Nephron progenitor cell (in vitro differentiated cells): ENCODE results near the gene NRF1.
"Not testable (repeated sequence)": the region's sequence is repeated elsewhere in the genome, so short reads cannot be mapped to it uniquely, and the experiment has no call there.

Source experiments
- DNase-seq: peaks from one replicate; pipeline ENCODE4 v3.0.0; 2021
- H3K27ac Mint-ChIP-seq: 2 replicates; pipeline ENCODE4 v1.8.0; 2021; ENCODE audit warnings: mild to moderate bottlenecking, moderate library complexity, mixed read lengths
- H3K27me3 Mint-ChIP-seq: 2 replicates; pipeline ENCODE4 v1.8.0; 2021; ENCODE audit warnings: mild to moderate bottlenecking, low read depth, mixed read lengths; ENCODE audit not compliant: poor library complexity
- H3K36me3 Mint-ChIP-seq: 2 replicates; pipeline ENCODE4 v1.8.0; 2021; ENCODE audit warnings: low read depth, mixed read lengths
- H3K4me1 Mint-ChIP-seq: 2 replicates; pipeline ENCODE4 v1.8.0; 2021; ENCODE audit warnings: mixed read lengths
- H3K4me3 Mint-ChIP-seq: 2 replicates; pipeline ENCODE4 v1.8.0; 2021; ENCODE audit warnings: mild to moderate bottlenecking, moderate library complexity, mixed read lengths
- H3K9me3 Mint-ChIP-seq: 2 replicates; pipeline ENCODE4 v1.8.0; 2021; ENCODE audit warnings: mild to moderate bottlenecking, moderate library complexity, mixed read lengths
- CTCF ChIP-seq: fragments of 200-600 bp; sonication (generic); IDR thresholded peaks from 2 replicates; pipeline ENCODE4 v1.5.0; 2021; ENCODE audit warnings: antibody characterized with exemption

NRF1 gene

GRCh38 chr7:129571201-129571600 lies 40.3 kb upstream of the NRF1 start:
- Mint-ChIP-seq H3K9me3 (peaks cover 25% of the 10 kb centered on the region), H3K4me3 (no peak overlapping the region), H3K27ac (no peak overlapping the region), H3K4me1 (no peaks in the 10 kb centered on the region), H3K36me3 (no peaks in the 10 kb centered on the region), H3K27me3 (peaks cover 2% of the 10 kb centered on the region)
- TF ChIP-seq CTCF, result no peak
- DNase-seq, result no peak

GRCh38 chr7:129572205-129572604 lies 39.3 kb upstream of the NRF1 start:
- no peaks in the 10 kb centered on the region for H3K27me3 Mint-ChIP-seq
- no peak for TF ChIP-seq CTCF
- no peak overlapping the region for H3K27ac Mint-ChIP-seq
- H3K4me3 Mint-ChIP-seq, result no peak overlapping the region
- DNase-seq, result no peak
- peaks cover 24% of the 10 kb centered on the region for H3K9me3 Mint-ChIP-seq
- H3K36me3 Mint-ChIP-seq, result no peaks in the 10 kb centered on the region
- H3K4me1 Mint-ChIP-seq, result no peaks in the 10 kb centered on the region

- no peak overlapping the region for H3K27ac Mint-ChIP-seq
- no peak overlapping the region for H3K4me3 Mint-ChIP-seq
- H3K27me3 Mint-ChIP-seq, result peaks cover 3% of the 10 kb centered on the region
- peaks cover 8% of the 10 kb centered on the region for H3K36me3 Mint-ChIP-seq
- DNase-seq, result no peak
- H3K9me3 Mint-ChIP-seq, result peaks cover 28% of the 10 kb centered on the region
- TF ChIP-seq CTCF, result no peak
- H3K4me1 Mint-ChIP-seq, result no peaks in the 10 kb centered on the region
Measured at GRCh38 chr7:129574487-129574886, 37.0 kb upstream of the NRF1 start.

GRCh38 chr7:129575699-129576098 lies 35.8 kb upstream of the NRF1 start:
- H3K4me1 Mint-ChIP-seq, result no peaks in the 10 kb centered on the region
- peaks cover 35% of the 10 kb centered on the region for H3K9me3 Mint-ChIP-seq
- H3K4me3 Mint-ChIP-seq, result no peak overlapping the region
- peaks cover 11% of the 10 kb centered on the region for H3K36me3 Mint-ChIP-seq
- H3K27me3 Mint-ChIP-seq, result peaks cover 3% of the 10 kb centered on the region
- DNase-seq, result no peak
- H3K27ac Mint-ChIP-seq, result no peak overlapping the region
- no peak for TF ChIP-seq CTCF

GRCh38 chr7:129576138-129576537 lies 35.4 kb upstream of the NRF1 start:
- H3K27ac Mint-ChIP-seq, result no peak overlapping the region
- H3K4me1 Mint-ChIP-seq, result no peaks in the 10 kb centered on the region
- peaks cover 38% of the 10 kb centered on the region for H3K9me3 Mint-ChIP-seq
- no peak overlapping the region for H3K4me3 Mint-ChIP-seq
- no peak for DNase-seq
- H3K36me3 Mint-ChIP-seq, result peaks cover 11% of the 10 kb centered on the region
- TF ChIP-seq CTCF, result no peak
- peaks cover 3% of the 10 kb centered on the region for H3K27me3 Mint-ChIP-seq

- H3K36me3 Mint-ChIP-seq, result peaks cover 15% of the 10 kb centered on the region
- no peak for TF ChIP-seq CTCF
- H3K4me1 Mint-ChIP-seq, result no peaks in the 10 kb centered on the region
- H3K9me3 Mint-ChIP-seq, result peaks cover 43% of the 10 kb centered on the region
- peaks cover 3% of the 10 kb centered on the region for H3K27me3 Mint-ChIP-seq
- no peak overlapping the region for H3K4me3 Mint-ChIP-seq
- no peak overlapping the region for H3K27ac Mint-ChIP-seq
- no peak for DNase-seq
Measured at GRCh38 chr7:129578829-129579228, 32.7 kb upstream of the NRF1 start.

GRCh38 chr7:129586179-129586578 lies 25.3 kb upstream of the NRF1 start:
- Mint-ChIP-seq H3K9me3 (peaks cover 65% of the 10 kb centered on the region), H3K36me3 (peaks cover 37% of the 10 kb centered on the region)
- H3K4me1 Mint-ChIP-seq, H3K27me3 Mint-ChIP-seq, DNase-seq, H3K4me3 Mint-ChIP-seq, H3K27ac Mint-ChIP-seq: not testable (repeated sequence)
